Measurements from ENCODE around the gene MSI2.

MSI2 gene

DNA sequence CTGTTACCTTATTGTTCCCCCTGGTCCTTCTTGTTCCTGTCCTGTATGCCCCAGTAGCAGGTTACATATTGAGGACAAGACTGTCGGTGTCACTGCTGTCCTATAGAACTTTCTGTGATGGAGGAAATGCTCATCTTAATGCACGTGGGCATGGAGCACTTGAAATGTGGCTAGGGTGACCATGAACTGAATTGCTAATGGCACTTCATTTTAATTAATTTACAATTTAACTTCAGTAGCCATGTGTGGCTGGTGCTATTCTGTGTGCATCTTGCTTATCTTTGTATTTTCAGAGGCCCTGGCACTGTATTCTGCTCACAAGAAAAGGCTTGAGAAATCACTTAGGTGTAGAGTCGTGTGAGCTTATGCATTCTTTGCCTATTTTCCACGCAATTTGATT is 125.2 kb downstream of the MSI2 start:
- no peak overlapping the region for H3K4me2 ChIP-seq (ENCODE audit: low read length)
- H3K9me2 ChIP-seq (replicated peaks; ENCODE audit: control insufficient read depth, low read length): no peaks in the 10 kb centered on the region
- no peaks in the 10 kb centered on the region for H4K20me1 ChIP-seq (ENCODE audit: control insufficient read depth, insufficient read depth, low read depth, low read length)
- H3K36me3 ChIP-seq (ENCODE audit: control insufficient read depth, low read length): peaks cover 30% of the 10 kb centered on the region
- peaks cover 3% of the 10 kb centered on the region; the same call in 1 of the 2 replicates for H3K4me1 ChIP-seq (ENCODE audit: control insufficient read depth, low read length)
- H3K9me3 ChIP-seq (ENCODE audit: control insufficient read depth, insufficient read depth, low read length): peaks cover 9% of the 10 kb centered on the region
- no peak overlapping the region for H3K4me3 ChIP-seq (ENCODE audit: low read length)
- H3K27me3 ChIP-seq (ENCODE audit: control insufficient read depth, low read length): no peaks in the 10 kb centered on the region
- no peak overlapping the region for H3K27ac ChIP-seq (ENCODE audit: low read depth, low read length)
- TF ChIP-seq CTCF (IDR thresholded peaks at IDR 0.05; ENCODE audit: low read depth, low read length, poor library complexity, severe bottlenecking) (no peak), EZH2phosphoT487 (IDR thresholded peaks at IDR 0.05; ENCODE audit: borderline replicate concordance, low read length) (no peak)
- H3K79me2 ChIP-seq (ENCODE audit: control insufficient read depth, low read length): peaks cover 62% of the 10 kb centered on the region
- no peaks in the 10 kb centered on the region for H3F3A ChIP-seq (ENCODE audit: control insufficient read depth, insufficient read depth)

DNA sequence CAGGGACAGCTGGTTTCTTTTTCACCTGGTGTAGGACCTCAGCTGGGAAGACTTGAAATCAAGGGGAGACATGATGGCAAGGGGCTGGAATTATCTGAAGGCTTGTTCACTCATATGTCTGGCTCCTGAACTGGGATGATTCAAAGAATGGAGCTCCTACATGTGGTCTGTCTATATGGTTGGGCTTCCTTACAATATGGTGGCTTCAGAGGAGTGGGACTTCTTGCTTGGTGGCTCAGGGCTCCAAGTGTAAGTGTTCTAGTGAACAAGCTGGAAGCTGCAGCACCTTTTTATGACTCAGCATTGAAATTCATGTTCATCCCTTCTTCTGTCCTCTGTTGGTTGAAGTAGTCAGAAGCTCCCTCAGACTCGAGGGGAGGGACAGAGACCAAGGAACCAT is 127.9 kb downstream of the MSI2 start:
- H3K4me1 ChIP-seq (ENCODE audit: control insufficient read depth, low read length): no peaks in the 10 kb centered on the region
- H3F3A ChIP-seq (ENCODE audit: control insufficient read depth, insufficient read depth): no peaks in the 10 kb centered on the region
- no peaks in the 10 kb centered on the region for H3K9me2 ChIP-seq (replicated peaks; ENCODE audit: control insufficient read depth, low read length)
- no peak overlapping the region for H3K4me3 ChIP-seq (ENCODE audit: low read length)
- TF ChIP-seq CTCF (IDR thresholded peaks at IDR 0.05; ENCODE audit: low read depth, low read length, poor library complexity, severe bottlenecking): no peak
- TF ChIP-seq EZH2phosphoT487 (IDR thresholded peaks at IDR 0.05; ENCODE audit: borderline replicate concordance, low read length): no peak
- no peaks in the 10 kb centered on the region for H3K27me3 ChIP-seq (ENCODE audit: control insufficient read depth, low read length)
- no peak overlapping the region for H3K4me2 ChIP-seq (ENCODE audit: low read length)
- H3K27ac ChIP-seq (ENCODE audit: low read depth, low read length): no peak overlapping the region
- H3K36me3 ChIP-seq (ENCODE audit: control insufficient read depth, low read length): peaks cover 38% of the 10 kb centered on the region
- peaks cover 18% of the 10 kb centered on the region for H3K9me3 ChIP-seq (ENCODE audit: control insufficient read depth, insufficient read depth, low read length)
- peaks cover 66% of the 10 kb centered on the region for H3K79me2 ChIP-seq (ENCODE audit: control insufficient read depth, low read length)
- no peaks in the 10 kb centered on the region for H4K20me1 ChIP-seq (ENCODE audit: control insufficient read depth, insufficient read depth, low read depth, low read length)

- no peak overlapping the region for H3K4me3 ChIP-seq (ENCODE audit: low read length)
- H3K27me3 ChIP-seq (ENCODE audit: control insufficient read depth, low read length): no peaks in the 10 kb centered on the region
- H4K20me1 ChIP-seq (ENCODE audit: control insufficient read depth, insufficient read depth, low read depth, low read length): no peaks in the 10 kb centered on the region
- H3K9me3 ChIP-seq (ENCODE audit: control insufficient read depth, insufficient read depth, low read length): peaks cover 18% of the 10 kb centered on the region
- H3K9me2 ChIP-seq (replicated peaks; ENCODE audit: control insufficient read depth, low read length): no peaks in the 10 kb centered on the region
- H3K79me2 ChIP-seq (ENCODE audit: control insufficient read depth, low read length): peaks cover 73% of the 10 kb centered on the region
- H3K27ac ChIP-seq (ENCODE audit: low read depth, low read length): no peak overlapping the region
- H3F3A ChIP-seq (ENCODE audit: control insufficient read depth, insufficient read depth): no peaks in the 10 kb centered on the region
- H3K36me3 ChIP-seq (ENCODE audit: control insufficient read depth, low read length): peaks cover 43% of the 10 kb centered on the region
- TF ChIP-seq EZH2phosphoT487 (IDR thresholded peaks at IDR 0.05; ENCODE audit: borderline replicate concordance, low read length): no peak
- no peak for TF ChIP-seq CTCF (IDR thresholded peaks at IDR 0.05; ENCODE audit: low read depth, low read length, poor library complexity, severe bottlenecking)
- H3K4me2 ChIP-seq (ENCODE audit: low read length): no peak overlapping the region
- H3K4me1 ChIP-seq (ENCODE audit: control insufficient read depth, low read length): no peaks in the 10 kb centered on the region
Measured at GRCh38 chr17:57385975-57386374, 129.7 kb downstream of the MSI2 start.

DNA sequence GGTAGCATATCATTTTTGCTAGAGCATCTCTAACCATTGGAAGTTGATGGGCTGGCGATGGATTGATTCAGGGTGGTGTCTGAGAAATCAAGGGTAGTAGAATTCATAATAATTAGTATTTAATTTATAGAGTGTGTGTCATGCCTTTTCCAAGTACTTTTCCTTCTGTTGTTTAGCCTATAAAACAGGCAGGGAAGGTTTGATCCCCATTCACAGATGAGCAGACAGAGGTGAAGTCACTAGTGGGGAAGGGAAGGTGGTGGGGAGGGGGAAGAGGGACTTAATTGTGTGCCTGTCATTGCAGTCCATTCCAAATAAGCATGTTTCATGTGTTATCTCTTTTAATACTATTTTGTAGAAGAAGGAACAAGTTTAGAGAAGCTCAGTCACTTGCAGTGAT is 131.3 kb downstream of the MSI2 start:
- Histone ChIP-seq H3K27ac (ENCODE audit: low read depth, low read length) (no peak overlapping the region), H3K36me3 (ENCODE audit: control insufficient read depth, low read length) (peaks cover 43% of the 10 kb centered on the region), H3K79me2 (ENCODE audit: control insufficient read depth, low read length) (peaks cover 75% of the 10 kb centered on the region), H3F3A (ENCODE audit: control insufficient read depth, insufficient read depth) (no peaks in the 10 kb centered on the region), H3K9me2 (replicated peaks; ENCODE audit: control insufficient read depth, low read length) (no peaks in the 10 kb centered on the region), H3K4me2 (ENCODE audit: low read length) (no peak overlapping the region), H3K27me3 (ENCODE audit: control insufficient read depth, low read length) (no peaks in the 10 kb centered on the region), H3K4me1 (ENCODE audit: control insufficient read depth, low read length) (no peaks in the 10 kb centered on the region), H3K4me3 (ENCODE audit: low read length) (no peak overlapping the region), H4K20me1 (ENCODE audit: control insufficient read depth, insufficient read depth, low read depth, low read length) (no peaks in the 10 kb centered on the region), H3K9me3 (ENCODE audit: control insufficient read depth, insufficient read depth, low read length) (peaks cover 18% of the 10 kb centered on the region)
- TF ChIP-seq CTCF (IDR thresholded peaks at IDR 0.05; ENCODE audit: low read depth, low read length, poor library complexity, severe bottlenecking): no peak

All from DOHH2 (cell line).